Osteocyte (in vitro differentiated cells): Measurements from ENCODE around the gene UST. TPM values are rescaled to one million over a fixed set of nuclear protein-coding genes. Genes with fewer than 3 reads are reported as not detected.

Experiments used
- DNase-seq: peaks from one replicate; pipeline ENCODE4 v3.0.0; 2021; ENCODE audit warnings: mixed read lengths; ENCODE audit not compliant: unreplicated experiment; ENCODE audit errors: extremely low spot score
- H3K27ac Mint-ChIP-seq: one replicate; pipeline ENCODE4 v1.8.0; 2021; ENCODE audit warnings: mild to moderate bottlenecking, mixed read lengths; ENCODE audit not compliant: unreplicated experiment
- H3K27me3 Mint-ChIP-seq: one replicate; pipeline ENCODE4 v1.8.0; 2021; ENCODE audit warnings: mixed read lengths; ENCODE audit not compliant: unreplicated experiment
- H3K36me3 Mint-ChIP-seq: one replicate; pipeline ENCODE4 v1.8.0; 2021; ENCODE audit warnings: mixed read lengths; ENCODE audit not compliant: unreplicated experiment
- H3K4me1 Mint-ChIP-seq: one replicate; pipeline ENCODE4 v1.8.0; 2021; ENCODE audit warnings: mixed read lengths; ENCODE audit not compliant: unreplicated experiment
- H3K4me3 Mint-ChIP-seq: one replicate; pipeline ENCODE4 v1.8.0; 2021; ENCODE audit warnings: mild to moderate bottlenecking, moderate library complexity, mixed read lengths; ENCODE audit not compliant: unreplicated experiment
- H3K9me3 Mint-ChIP-seq: one replicate; pipeline ENCODE4 v1.8.0; 2021; ENCODE audit warnings: mixed read lengths; ENCODE audit not compliant: unreplicated experiment
- total RNA-seq: library from RNA; stranded (reverse); gene quantifications from 2 replicates; pipeline ENCODE4 v1.2.1, GENCODE V29; 2021
- TF ChIP-seq, protein P1 (sequence below): fragments of 200-600 bp; sonication (generic); IDR thresholded peaks from 2 replicates; pipeline ENCODE4 v1.5.0; 2021; ENCODE audit warnings: antibody characterized with exemption, mild to moderate bottlenecking, moderate library complexity

UST gene
- total RNA-seq, 1 donor from 2014 or later = 15.7 TPM

- H3K27ac Mint-ChIP-seq = no peak overlapping the region
- DNase-seq = no peak
- no peak overlapping the region for H3K4me3 Mint-ChIP-seq
- TF ChIP-seq, protein P1, sequence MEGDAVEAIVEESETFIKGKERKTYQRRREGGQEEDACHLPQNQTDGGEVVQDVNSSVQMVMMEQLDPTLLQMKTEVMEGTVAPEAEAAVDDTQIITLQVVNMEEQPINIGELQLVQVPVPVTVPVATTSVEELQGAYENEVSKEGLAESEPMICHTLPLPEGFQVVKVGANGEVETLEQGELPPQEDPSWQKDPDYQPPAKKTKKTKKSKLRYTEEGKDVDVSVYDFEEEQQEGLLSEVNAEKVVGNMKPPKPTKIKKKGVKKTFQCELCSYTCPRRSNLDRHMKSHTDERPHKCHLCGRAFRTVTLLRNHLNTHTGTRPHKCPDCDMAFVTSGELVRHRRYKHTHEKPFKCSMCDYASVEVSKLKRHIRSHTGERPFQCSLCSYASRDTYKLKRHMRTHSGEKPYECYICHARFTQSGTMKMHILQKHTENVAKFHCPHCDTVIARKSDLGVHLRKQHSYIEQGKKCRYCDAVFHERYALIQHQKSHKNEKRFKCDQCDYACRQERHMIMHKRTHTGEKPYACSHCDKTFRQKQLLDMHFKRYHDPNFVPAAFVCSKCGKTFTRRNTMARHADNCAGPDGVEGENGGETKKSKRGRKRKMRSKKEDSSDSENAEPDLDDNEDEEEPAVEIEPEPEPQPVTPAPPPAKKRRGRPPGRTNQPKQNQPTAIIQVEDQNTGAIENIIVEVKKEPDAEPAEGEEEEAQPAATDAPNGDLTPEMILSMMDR = no peak
- H3K36me3 Mint-ChIP-seq = no peaks in the 10 kb centered on the region
- no peaks in the 10 kb centered on the region for H3K27me3 Mint-ChIP-seq
- H3K9me3 Mint-ChIP-seq = no peaks in the 10 kb centered on the region
- peaks cover 13% of the 10 kb centered on the region for H3K4me1 Mint-ChIP-seq
Observed at GRCh38 chr6:148803979-148804378, 57.1 kb downstream of the UST start.

GRCh38 chr6:148805777-148806176 is 58.9 kb downstream of the UST start:
- Mint-ChIP-seq H3K27ac (no peak overlapping the region), H3K9me3 (no peaks in the 10 kb centered on the region), H3K4me1 (peaks cover 13% of the 10 kb centered on the region), H3K36me3 (no peaks in the 10 kb centered on the region), H3K4me3 (no peak overlapping the region), H3K27me3 (no peaks in the 10 kb centered on the region)
- TF ChIP-seq, protein P1 = no peak
- DNase-seq = no peak

DNA sequence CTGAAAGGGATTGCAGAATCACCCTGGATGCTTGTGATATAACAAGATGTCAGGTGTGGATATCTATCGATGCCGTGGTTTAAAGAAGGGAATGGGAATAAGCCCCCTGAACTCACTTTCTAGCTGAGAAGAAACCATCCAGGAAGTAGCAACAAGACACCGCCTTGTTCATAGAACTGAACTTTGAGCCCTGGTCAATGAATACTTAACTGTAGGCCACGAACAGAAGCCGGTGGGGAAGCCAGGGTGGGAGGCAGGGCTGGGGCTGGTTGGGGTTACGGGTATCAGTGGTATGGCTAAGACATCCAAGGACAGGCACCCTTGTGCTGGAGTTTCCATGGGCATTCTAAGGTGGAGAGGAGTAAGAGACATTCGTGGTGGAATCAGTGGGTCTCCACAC is 61.0 kb downstream of the UST start:
- peaks cover 13% of the 10 kb centered on the region for H3K4me1 Mint-ChIP-seq
- TF ChIP-seq, protein P1 = no peak
- H3K27me3 Mint-ChIP-seq = no peaks in the 10 kb centered on the region
- DNase-seq = no peak
- peaks cover 4% of the 10 kb centered on the region for H3K36me3 Mint-ChIP-seq
- peaks cover 6% of the 10 kb centered on the region for H3K9me3 Mint-ChIP-seq
- no peak overlapping the region for H3K4me3 Mint-ChIP-seq
- H3K27ac Mint-ChIP-seq = no peak overlapping the region

GRCh38 chr6:148808786-148809304 is 62.0 kb downstream of the UST start:
- peaks cover 4% of the 10 kb centered on the region for H3K36me3 Mint-ChIP-seq
- no peak overlapping the region for H3K27ac Mint-ChIP-seq
- H3K27me3 Mint-ChIP-seq = no peaks in the 10 kb centered on the region
- TF ChIP-seq, protein P1 = no peak
- H3K4me3 Mint-ChIP-seq = no peak overlapping the region
- H3K9me3 Mint-ChIP-seq = peaks cover 6% of the 10 kb centered on the region
- H3K4me1 Mint-ChIP-seq = peaks cover 13% of the 10 kb centered on the region
- no peak for DNase-seq

GRCh38 chr6:148811459-148811858 is 64.6 kb downstream of the UST start:
- DNase-seq = no peak
- H3K4me1 Mint-ChIP-seq = peaks cover 10% of the 10 kb centered on the region
- H3K4me3 Mint-ChIP-seq = no peak overlapping the region
- H3K36me3 Mint-ChIP-seq = peaks cover 4% of the 10 kb centered on the region
- no peak overlapping the region for H3K27ac Mint-ChIP-seq
- no peaks in the 10 kb centered on the region for H3K27me3 Mint-ChIP-seq
- peaks cover 12% of the 10 kb centered on the region for H3K9me3 Mint-ChIP-seq
- TF ChIP-seq, protein P1 = no peak
